Vagina (tissue), 2 donors: ENCODE measurements around the gene NT5C3A.

Experiments used
- CTCF ChIP-seq, 3 experiments: fragments of 450-650 bp in 2 of 3; fragments of 200-600 bp in 1 of 3; sonication (generic) in 1 of 3; IDR thresholded peaks; one replicate each; pipeline ENCODE4 v1.5.1; 2017 to 2019; ENCODE audit warnings: antibody characterized with exemption in 3 of 3, mild to moderate bottlenecking in 2 of 3, moderate library complexity in 2 of 3
- POLR2A ChIP-seq, 2 donors: fragments of 450-650 bp; IDR thresholded peaks; one replicate each; pipeline ENCODE4 v1.6.1; 2017; ENCODE audit warnings: antibody characterized with exemption in 2 of 2, mild to moderate bottlenecking in 2 of 2, moderate library complexity in 2 of 2

GRCh38 chr7:33009734-33010133, 52.8 kb downstream of the NT5C3A start:
- TF ChIP-seq POLR2A (IDR thresholded peaks at IDR 0.05) = no peak
- TF ChIP-seq CTCF (IDR thresholded peaks at IDR 0.05) = no peak
